ELR (cell line): ENCODE measurements around the gene QPCT.
"Not testable (repeated sequence)": the region's sequence is repeated elsewhere in the genome, so short reads cannot be mapped to it uniquely, and the experiment has no call there.

Source experiments
- DNase-seq: peaks from one replicate; pipeline ENCODE4 v3.0.0-alpha.2; 2015; ENCODE audit warnings: low read depth

The QPCT gene

GRCh38 chr2:37344453-37345361 lies at the start of gene QPCT:
Gene QPCT (plus strand): TSS chr2:37344630. CDS start chr2:37344732, 102 bp downstream.
- DNase-seq: peak; percentile 82

DNA sequence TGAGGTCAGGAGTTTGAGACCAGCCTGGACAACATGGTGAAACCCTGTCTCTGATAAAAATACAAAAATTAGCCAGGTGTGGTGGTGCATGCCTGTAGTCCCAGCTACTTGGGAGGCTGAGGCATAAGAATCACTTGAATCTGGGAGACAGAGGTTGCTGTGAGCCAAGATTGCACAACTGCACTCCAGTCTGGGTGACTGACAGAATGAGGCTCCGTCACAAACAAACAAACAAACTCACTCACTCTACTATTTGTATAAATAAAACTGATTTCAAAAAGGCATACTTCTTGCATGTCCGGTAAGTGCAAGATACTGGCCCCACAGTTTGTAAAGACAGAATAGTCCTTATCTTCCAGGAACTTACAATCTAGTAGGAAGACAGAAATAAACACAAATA lies 49.6 kb upstream of the QPCT start:
- DNase-seq: not testable (repeated sequence)

- no peak for DNase-seq
Observed at GRCh38 chr2:37295469-37296073, 48.9 kb upstream of the QPCT start.

GRCh38 chr2:37297632-37298031 lies 46.8 kb upstream of the QPCT start:
- no peak for DNase-seq

DNA sequence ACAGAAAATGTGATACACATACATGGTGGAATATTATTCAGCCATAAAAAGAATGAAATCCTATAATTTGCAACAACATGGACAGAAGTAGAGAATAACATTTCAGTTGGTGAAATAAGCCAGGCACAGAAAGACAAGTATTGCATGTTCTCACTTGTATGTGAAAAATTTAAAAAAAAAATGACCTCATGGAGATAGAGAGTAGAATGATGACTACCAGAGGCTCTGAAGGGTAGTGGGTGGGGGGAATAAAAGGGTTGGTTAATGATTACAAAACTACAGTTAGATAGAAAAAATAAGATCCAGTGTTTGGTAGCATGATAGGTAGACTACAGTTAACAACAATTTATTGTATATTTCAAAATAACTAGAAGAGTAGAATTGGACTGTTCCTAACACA lies 44.3 kb upstream of the QPCT start:
- DNase-seq: no peak

DNA sequence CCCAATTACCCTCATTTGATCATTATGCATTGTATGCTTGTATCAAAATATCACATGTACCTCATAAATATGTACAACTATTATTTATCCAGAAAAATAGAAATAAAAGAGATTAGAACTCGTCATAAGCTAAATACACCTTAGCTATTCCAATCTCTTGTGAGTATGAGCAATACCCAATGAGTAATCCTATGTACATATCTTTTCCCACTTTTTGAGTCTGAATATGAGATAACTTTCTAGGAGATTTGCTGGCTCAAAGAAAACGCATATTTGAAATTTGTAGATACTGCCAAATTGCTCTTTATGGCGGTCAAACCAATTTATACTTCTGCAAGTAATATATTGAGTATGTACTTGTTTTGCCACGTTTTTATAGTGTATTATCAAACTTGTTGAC lies 43.9 kb upstream of the QPCT start:
- DNase-seq: peak; percentile 34

GRCh38 chr2:37301408-37301807 lies 43.0 kb upstream of the QPCT start:
- peak; percentile 52 for DNase-seq

DNA sequence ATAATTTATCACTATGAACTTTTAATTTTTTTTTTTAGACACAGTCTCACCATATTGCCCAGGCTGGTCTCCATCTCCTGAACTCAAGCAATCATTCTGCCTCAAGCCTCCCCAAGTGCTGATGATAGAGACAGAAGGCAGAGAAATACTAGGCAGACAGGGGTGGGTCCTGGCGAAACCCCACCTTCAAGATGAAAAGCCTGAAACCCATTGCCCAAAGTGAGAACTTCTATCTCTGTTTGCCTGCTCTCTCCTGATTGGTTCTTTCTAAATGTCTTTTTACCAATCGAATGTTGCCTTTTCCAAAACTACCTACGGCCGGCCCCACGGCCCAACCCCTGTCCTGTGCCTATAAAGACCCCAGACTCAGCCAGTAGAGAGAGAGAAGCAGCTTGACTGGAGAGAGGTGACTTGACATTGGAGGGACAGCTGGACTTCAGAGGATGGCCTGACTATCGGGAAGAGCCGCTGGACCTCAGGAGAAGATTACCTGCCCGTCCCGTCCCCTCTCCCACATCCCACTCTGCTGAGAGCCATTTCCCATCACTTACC lies 41.7 kb upstream of the QPCT start:
- no peak for DNase-seq

GRCh38 chr2:37306024-37306423 lies 38.4 kb upstream of the QPCT start:
- no peak for DNase-seq

- DNase-seq: no peak
Observed at GRCh38 chr2:37307500-37307899, 36.9 kb upstream of the QPCT start.

DNA sequence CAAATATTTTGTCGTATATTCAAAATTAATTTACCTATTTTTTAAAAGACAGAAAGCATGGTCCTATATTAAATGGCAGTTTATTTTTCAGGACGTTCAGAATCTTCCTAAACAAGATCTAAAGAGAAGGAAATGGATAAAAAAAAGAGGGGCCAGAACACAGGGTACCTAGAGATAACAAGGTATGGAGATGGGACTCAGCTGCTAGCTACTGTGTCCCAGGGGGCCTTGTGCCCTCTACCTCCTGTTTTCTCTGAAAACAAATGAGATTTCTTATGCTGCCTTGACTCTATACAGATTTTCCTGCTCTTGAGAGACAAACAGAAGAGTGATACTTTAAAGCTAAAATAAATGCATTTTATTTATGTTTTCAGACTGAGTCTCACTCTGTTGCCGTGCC lies 29.1 kb upstream of the QPCT start:
- no peak for DNase-seq

- DNase-seq: no peak
Observed at GRCh38 chr2:37316181-37316580, 28.2 kb upstream of the QPCT start.

GRCh38 chr2:37317746-37318145 lies 26.7 kb upstream of the QPCT start:
- no peak for DNase-seq

DNA sequence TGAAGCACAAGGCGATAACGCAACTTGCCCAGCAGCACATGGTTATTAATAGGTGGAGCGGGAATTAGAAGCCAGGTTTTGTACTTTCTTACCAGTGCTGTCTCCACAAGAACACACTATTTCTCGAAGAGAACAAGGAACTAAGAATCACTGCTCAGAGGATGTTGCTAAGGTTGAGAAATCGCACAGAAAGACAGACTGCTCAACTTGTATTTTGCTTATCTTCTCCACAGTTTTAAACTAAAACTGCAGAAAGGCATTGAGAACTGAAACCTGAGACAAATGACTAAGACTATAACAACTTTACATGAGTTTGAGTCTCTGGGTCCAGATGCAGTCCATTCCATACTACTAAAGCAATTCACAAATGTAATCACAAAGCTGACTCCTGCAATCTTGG lies 26.0 kb upstream of the QPCT start:
- peak; percentile 42 for DNase-seq

GRCh38 chr2:37319754-37320609 lies 24.4 kb upstream of the QPCT start:
- DNase-seq: no peak

- DNase-seq: no peak
Observed at GRCh38 chr2:37321029-37321682, 23.3 kb upstream of the QPCT start.

- DNase-seq: peak; percentile 31
Observed at GRCh38 chr2:37322368-37322767, 22.1 kb upstream of the QPCT start.

DNA sequence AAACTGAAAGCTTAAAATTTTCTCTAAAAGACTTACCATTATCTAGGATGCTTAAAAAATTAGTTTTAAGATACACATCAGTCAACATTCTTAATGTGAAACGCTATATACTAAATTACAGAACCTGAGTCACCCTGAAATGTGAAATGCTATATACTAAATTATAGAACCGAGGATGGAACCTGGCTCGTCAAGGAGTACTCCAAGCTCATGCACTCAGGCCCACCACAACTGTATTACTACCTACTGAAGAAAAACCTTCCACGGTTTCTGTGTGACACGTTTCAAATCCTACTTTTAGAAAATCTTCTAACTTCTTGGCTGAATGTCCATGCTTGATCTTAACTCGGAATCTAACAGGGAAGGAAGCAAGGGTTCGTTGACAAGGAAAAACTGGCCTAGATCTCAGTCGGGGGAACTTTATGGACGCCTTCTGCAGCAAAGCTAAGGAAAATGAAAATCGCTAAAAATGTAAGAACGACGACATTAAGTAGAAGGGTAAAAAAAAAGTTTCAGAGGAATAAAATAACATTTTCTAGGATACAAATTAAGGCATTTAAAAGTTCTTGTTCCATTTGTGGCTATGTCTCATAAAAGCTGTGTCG lies 21.2 kb upstream of the QPCT start:
- DNase-seq: peak; percentile 37

GRCh38 chr2:37323781-37324535 lies 20.5 kb upstream of the QPCT start:
- DNase-seq: peak; percentile 52

- no peak for DNase-seq
Observed at GRCh38 chr2:37324536-37324785, 20.0 kb upstream of the QPCT start.
